GM23338 (cell line): Measurements from ENCODE around the gene SELE.

Experiments used
- EZH2 ChIP-seq: fragments of 200-600 bp; sonication (generic); IDR thresholded peaks from one replicate; pipeline ENCODE4 v1.8.0; 2017; ENCODE audit warnings: antibody characterized with exemption, mild to moderate bottlenecking, low read depth; ENCODE audit not compliant: unreplicated experiment
- EZH2phosphoT487 ChIP-seq: fragments of 200-600 bp; sonication (generic); IDR thresholded peaks from one replicate; pipeline ENCODE4 v1.8.1; 2018; ENCODE audit warnings: antibody characterized with exemption; ENCODE audit not compliant: unreplicated experiment
- POLR2AphosphoS5 ChIP-seq: IDR thresholded peaks from 2 replicates; pipeline ENCODE4 v1.6.1; 2016; ENCODE audit warnings: antibody characterized with exemption, low read depth
- REST ChIP-seq: IDR thresholded peaks from one replicate; pipeline ENCODE4 v1.6.1; 2018; ENCODE audit warnings: antibody characterized with exemption; ENCODE audit not compliant: unreplicated experiment
- TF ChIP-seq, protein P1 (sequence below), 2 experiments: fragments of 200-600 bp in 1 of 2; sonication (generic) in 1 of 2; conservative IDR thresholded peaks; 2 replicates each; pipeline versions ENCODE4 v1.5.1 to v1.6.1; 2016 to 2017; ENCODE audit warnings: antibody characterized with exemption in 2 of 2, low read depth in 2 of 2, mild to moderate bottlenecking in 2 of 2, moderate library complexity in 1 of 2

DNA sequence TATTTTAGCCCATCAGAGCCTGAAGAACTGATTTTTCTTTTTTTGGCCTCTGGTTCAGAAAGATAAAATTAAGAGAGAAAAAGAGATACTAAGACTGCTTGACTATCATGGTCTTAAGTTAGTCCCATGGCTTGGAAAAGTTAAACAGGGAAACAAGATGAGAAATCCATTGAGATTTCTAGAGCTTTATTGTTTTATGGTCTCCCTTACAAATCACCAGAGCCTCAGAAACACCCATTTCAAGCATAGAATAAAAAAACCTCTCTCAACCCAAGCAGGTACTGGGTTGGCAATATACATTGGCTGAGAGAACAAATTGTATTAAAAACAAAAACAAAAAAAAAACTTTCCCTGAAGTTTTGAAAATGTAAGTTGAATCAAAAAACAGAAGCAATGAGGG lies 3.9 kb downstream of the SELE start:
- TF ChIP-seq, protein P1, sequence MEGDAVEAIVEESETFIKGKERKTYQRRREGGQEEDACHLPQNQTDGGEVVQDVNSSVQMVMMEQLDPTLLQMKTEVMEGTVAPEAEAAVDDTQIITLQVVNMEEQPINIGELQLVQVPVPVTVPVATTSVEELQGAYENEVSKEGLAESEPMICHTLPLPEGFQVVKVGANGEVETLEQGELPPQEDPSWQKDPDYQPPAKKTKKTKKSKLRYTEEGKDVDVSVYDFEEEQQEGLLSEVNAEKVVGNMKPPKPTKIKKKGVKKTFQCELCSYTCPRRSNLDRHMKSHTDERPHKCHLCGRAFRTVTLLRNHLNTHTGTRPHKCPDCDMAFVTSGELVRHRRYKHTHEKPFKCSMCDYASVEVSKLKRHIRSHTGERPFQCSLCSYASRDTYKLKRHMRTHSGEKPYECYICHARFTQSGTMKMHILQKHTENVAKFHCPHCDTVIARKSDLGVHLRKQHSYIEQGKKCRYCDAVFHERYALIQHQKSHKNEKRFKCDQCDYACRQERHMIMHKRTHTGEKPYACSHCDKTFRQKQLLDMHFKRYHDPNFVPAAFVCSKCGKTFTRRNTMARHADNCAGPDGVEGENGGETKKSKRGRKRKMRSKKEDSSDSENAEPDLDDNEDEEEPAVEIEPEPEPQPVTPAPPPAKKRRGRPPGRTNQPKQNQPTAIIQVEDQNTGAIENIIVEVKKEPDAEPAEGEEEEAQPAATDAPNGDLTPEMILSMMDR (conservative IDR thresholded peaks at IDR 0.05; ENCODE audit: low read depth in 2 of 2) = no peak
- TF ChIP-seq POLR2AphosphoS5 (no peak), EZH2 (no peak), EZH2phosphoT487 (no peak), REST (no peak)
